Measurements from ENCODE around the gene SEMA5B. TPM values are rescaled to one million over a fixed set of nuclear protein-coding genes. Genes with fewer than 3 reads are reported as not detected.

SEMA5B gene
- total and polyA plus RNA-seq, 2 experiments from 2014 or later, result 8.0 to 26.8 TPM

DNA sequence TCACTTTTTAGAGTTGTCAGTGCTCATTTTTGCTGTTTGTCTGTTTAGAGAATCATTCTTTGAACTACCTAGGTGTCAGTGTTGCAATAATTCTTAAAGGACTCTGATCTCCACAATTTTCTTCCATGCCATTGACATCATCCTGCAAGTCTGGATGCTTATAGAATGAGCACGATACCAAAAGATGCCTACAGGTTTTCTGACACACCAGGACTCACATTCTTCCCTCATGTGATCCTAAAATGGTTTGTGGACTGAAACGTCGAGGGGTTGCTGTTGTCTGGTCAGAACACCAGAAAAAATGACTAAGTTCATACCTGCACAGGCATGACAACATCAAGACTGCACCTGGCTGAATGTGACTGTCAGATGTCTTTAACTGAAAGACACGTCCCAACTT, 95.9 kb downstream of the SEMA5B start:
- no peak overlapping the region for H3K4me3 Mint-ChIP-seq

More for the DNA sequence above, 95.9 kb downstream of the SEMA5B start:
- Histone ChIP-seq H3F3A (replicated peaks; ENCODE audit: low read depth) (no peaks in the 10 kb centered on the region), H3K9me2 (ENCODE audit: insufficient read depth) (no peaks in the 10 kb centered on the region), H3K36me3 (ENCODE audit: insufficient read depth) (no peaks in the 10 kb centered on the region; the same call in 1 of the 2 replicates), H2AFZ (no peak overlapping the region), H3K4me2 (no peak overlapping the region), H4K20me1 (replicated peaks; ENCODE audit: insufficient read depth) (no peaks in the 10 kb centered on the region; the same call in 1 of the 2 replicates), H3K4me3 (no peak overlapping the region), H3K4me1 (ENCODE audit: insufficient read depth) (no peaks in the 10 kb centered on the region), H3K27ac (ENCODE audit: low read depth) (no peak overlapping the region), H3K27me3 (ENCODE audit: insufficient read depth) (no peaks in the 10 kb centered on the region), H3K79me2 (replicated peaks; ENCODE audit: insufficient read depth) (no peaks in the 10 kb centered on the region)
- no peaks in the 10 kb centered on the region for H3K36me3 Mint-ChIP-seq (ENCODE audit: low read depth)
- TF ChIP-seq EZH2 (IDR thresholded peaks at IDR 0.05; ENCODE audit: low read depth, unreplicated experiment), result no peak
- no peak for TF ChIP-seq JUNB (IDR thresholded peaks at IDR 0.05; ENCODE audit: unreplicated experiment)
- TF ChIP-seq, protein P1, sequence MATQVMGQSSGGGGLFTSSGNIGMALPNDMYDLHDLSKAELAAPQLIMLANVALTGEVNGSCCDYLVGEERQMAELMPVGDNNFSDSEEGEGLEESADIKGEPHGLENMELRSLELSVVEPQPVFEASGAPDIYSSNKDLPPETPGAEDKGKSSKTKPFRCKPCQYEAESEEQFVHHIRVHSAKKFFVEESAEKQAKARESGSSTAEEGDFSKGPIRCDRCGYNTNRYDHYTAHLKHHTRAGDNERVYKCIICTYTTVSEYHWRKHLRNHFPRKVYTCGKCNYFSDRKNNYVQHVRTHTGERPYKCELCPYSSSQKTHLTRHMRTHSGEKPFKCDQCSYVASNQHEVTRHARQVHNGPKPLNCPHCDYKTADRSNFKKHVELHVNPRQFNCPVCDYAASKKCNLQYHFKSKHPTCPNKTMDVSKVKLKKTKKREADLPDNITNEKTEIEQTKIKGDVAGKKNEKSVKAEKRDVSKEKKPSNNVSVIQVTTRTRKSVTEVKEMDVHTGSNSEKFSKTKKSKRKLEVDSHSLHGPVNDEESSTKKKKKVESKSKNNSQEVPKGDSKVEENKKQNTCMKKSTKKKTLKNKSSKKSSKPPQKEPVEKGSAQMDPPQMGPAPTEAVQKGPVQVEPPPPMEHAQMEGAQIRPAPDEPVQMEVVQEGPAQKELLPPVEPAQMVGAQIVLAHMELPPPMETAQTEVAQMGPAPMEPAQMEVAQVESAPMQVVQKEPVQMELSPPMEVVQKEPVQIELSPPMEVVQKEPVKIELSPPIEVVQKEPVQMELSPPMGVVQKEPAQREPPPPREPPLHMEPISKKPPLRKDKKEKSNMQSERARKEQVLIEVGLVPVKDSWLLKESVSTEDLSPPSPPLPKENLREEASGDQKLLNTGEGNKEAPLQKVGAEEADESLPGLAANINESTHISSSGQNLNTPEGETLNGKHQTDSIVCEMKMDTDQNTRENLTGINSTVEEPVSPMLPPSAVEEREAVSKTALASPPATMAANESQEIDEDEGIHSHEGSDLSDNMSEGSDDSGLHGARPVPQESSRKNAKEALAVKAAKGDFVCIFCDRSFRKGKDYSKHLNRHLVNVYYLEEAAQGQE (IDR thresholded peaks at IDR 0.05; ENCODE audit: unreplicated experiment), result no peak
- TF ChIP-seq NANOG (IDR thresholded peaks at IDR 0.05; ENCODE audit: borderline replicate concordance), result no peak
- TF ChIP-seq, protein P2, sequence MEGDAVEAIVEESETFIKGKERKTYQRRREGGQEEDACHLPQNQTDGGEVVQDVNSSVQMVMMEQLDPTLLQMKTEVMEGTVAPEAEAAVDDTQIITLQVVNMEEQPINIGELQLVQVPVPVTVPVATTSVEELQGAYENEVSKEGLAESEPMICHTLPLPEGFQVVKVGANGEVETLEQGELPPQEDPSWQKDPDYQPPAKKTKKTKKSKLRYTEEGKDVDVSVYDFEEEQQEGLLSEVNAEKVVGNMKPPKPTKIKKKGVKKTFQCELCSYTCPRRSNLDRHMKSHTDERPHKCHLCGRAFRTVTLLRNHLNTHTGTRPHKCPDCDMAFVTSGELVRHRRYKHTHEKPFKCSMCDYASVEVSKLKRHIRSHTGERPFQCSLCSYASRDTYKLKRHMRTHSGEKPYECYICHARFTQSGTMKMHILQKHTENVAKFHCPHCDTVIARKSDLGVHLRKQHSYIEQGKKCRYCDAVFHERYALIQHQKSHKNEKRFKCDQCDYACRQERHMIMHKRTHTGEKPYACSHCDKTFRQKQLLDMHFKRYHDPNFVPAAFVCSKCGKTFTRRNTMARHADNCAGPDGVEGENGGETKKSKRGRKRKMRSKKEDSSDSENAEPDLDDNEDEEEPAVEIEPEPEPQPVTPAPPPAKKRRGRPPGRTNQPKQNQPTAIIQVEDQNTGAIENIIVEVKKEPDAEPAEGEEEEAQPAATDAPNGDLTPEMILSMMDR (conservative IDR thresholded peaks at IDR 0.05; ENCODE audit: low read depth in 2 of 2), result no peak
- TF ChIP-seq, protein P3, sequence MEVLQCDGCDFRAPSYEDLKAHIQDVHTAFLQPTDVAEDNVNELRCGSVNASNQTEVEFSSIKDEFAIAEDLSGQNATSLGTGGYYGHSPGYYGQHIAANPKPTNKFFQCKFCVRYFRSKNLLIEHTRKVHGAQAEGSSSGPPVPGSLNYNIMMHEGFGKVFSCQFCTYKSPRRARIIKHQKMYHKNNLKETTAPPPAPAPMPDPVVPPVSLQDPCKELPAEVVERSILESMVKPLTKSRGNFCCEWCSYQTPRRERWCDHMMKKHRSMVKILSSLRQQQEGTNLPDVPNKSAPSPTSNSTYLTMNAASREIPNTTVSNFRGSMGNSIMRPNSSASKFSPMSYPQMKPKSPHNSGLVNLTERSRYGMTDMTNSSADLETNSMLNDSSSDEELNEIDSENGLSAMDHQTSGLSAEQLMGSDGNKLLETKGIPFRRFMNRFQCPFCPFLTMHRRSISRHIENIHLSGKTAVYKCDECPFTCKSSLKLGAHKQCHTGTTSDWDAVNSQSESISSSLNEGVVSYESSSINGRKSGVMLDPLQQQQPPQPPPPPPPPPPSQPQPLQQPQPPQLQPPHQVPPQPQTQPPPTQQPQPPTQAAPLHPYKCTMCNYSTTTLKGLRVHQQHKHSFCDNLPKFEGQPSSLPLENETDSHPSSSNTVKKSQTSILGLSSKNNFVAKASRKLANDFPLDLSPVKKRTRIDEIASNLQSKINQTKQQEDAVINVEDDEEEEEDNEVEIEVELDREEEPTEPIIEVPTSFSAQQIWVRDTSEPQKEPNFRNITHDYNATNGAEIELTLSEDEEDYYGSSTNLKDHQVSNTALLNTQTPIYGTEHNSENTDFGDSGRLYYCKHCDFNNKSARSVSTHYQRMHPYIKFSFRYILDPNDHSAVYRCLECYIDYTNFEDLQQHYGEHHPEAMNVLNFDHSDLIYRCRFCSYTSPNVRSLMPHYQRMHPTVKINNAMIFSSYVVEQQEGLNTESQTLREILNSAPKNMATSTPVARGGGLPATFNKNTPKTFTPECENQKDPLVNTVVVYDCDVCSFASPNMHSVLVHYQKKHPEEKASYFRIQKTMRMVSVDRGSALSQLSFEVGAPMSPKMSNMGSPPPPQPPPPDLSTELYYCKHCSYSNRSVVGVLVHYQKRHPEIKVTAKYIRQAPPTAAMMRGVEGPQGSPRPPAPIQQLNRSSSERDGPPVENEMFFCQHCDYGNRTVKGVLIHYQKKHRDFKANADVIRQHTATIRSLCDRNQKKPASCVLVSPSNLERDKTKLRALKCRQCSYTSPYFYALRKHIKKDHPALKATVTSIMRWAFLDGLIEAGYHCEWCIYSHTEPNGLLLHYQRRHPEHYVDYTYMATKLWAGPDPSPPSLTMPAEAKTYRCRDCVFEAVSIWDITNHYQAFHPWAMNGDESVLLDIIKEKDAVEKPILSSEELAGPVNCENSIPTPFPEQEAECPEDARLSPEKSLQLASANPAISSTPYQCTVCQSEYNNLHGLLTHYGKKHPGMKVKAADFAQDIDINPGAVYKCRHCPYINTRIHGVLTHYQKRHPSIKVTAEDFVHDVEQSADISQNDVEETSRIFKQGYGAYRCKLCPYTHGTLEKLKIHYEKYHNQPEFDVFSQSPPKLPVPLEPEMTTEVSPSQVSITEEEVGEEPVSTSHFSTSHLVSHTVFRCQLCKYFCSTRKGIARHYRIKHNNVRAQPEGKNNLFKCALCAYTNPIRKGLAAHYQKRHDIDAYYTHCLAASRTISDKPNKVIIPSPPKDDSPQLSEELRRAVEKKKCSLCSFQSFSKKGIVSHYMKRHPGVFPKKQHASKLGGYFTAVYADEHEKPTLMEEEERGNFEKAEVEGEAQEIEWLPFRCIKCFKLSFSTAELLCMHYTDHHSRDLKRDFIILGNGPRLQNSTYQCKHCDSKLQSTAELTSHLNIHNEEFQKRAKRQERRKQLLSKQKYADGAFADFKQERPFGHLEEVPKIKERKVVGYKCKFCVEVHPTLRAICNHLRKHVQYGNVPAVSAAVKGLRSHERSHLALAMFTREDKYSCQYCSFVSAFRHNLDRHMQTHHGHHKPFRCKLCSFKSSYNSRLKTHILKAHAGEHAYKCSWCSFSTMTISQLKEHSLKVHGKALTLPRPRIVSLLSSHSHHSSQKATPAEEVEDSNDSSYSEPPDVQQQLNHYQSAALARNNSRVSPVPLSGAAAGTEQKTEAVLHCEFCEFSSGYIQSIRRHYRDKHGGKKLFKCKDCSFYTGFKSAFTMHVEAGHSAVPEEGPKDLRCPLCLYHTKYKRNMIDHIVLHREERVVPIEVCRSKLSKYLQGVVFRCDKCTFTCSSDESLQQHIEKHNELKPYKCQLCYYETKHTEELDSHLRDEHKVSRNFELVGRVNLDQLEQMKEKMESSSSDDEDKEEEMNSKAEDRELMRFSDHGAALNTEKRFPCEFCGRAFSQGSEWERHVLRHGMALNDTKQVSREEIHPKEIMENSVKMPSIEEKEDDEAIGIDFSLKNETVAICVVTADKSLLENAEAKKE (CRISPR knock-in tag; IDR thresholded peaks at IDR 0.05), result no peak
- TF ChIP-seq, protein P4, sequence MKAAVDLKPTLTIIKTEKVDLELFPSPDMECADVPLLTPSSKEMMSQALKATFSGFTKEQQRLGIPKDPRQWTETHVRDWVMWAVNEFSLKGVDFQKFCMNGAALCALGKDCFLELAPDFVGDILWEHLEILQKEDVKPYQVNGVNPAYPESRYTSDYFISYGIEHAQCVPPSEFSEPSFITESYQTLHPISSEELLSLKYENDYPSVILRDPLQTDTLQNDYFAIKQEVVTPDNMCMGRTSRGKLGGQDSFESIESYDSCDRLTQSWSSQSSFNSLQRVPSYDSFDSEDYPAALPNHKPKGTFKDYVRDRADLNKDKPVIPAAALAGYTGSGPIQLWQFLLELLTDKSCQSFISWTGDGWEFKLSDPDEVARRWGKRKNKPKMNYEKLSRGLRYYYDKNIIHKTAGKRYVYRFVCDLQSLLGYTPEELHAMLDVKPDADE (IDR thresholded peaks at IDR 0.05), result no peak
- no peak for TF ChIP-seq EZH2phosphoT487 (IDR thresholded peaks at IDR 0.05; ENCODE audit: unreplicated experiment)
- TF ChIP-seq STAT1 (IDR thresholded peaks at IDR 0.05; ENCODE audit: unreplicated experiment), result no peak
- no peak for TF ChIP-seq ZNF114 (CRISPR knock-in tag; IDR thresholded peaks at IDR 0.05)
- TF ChIP-seq POLR2AphosphoS5 (IDR thresholded peaks at IDR 0.05; ENCODE audit: low read depth), result no peak
- no peak for TF ChIP-seq ZNF331 (CRISPR knock-in tag; IDR thresholded peaks at IDR 0.05; ENCODE audit: low read depth)
- no peak for TF ChIP-seq CREB1 (CRISPR knock-in tag; IDR thresholded peaks at IDR 0.05; ENCODE audit: low read depth)
- no peak for DNase-seq (ENCODE audit: low spot score)
- H3K4me1 Mint-ChIP-seq, result no peaks in the 10 kb centered on the region
- H3K9me3 Mint-ChIP-seq, result no peaks in the 10 kb centered on the region
- H3K27ac Mint-ChIP-seq, result no peak overlapping the region
- H3K27me3 Mint-ChIP-seq (ENCODE audit: insufficient read depth, low read depth, poor library complexity), result peaks cover 8% of the 10 kb centered on the region
- no peak for ATAC-seq
